HG03066 (cell line): ENCODE measurements around the gene NCOA7.
A peak's percentile ranks its signal among the peaks of the same experiment; 100 is the strongest.
"Not testable (repeated sequence)": the region's sequence is repeated elsewhere in the genome, so short reads cannot be mapped to it uniquely, and the experiment has no call there.

Experiments used
- ATAC-seq: cut with Tn5 transposase; IDR thresholded peaks from one replicate; pipeline ENCODE4 v1.9.1; 2021; ENCODE audit warnings: low read depth; ENCODE audit not compliant: unreplicated experiment

Gene NCOA7

DNA sequence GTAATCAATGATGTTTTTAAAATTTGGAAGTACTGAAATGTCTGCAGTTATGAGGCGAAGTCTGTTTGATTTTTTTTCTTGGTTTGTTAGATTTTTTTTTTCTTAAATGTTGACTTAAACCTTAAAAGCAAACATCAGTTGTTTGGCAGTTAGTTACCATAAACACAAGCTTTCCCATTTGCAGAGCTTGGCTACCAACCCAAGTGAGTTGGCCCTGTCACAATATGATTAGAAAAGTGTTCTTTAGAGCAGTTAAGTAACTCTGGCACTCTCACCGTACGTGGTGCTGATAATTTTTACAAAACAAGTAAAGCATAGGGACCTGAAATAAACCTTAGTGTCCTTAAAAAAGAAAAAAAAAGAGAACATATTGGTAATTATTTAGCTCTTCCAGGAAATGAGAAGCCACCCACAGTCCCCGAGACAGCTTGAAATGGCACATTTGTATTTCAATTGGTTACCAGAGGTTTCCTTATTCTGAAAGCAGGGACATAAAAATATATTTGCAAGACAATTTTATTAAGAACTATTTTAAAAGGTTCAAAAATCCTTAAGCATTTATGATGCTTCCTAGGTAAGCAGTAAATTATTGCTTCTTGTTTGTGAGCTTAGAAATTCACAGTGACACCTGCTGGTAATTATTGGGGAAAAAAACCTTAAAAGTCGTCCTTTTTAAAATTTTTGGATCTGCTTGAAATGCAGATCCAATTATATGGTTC lies 37.4 kb upstream of the NCOA7 start:
- no peak for ATAC-seq

DNA sequence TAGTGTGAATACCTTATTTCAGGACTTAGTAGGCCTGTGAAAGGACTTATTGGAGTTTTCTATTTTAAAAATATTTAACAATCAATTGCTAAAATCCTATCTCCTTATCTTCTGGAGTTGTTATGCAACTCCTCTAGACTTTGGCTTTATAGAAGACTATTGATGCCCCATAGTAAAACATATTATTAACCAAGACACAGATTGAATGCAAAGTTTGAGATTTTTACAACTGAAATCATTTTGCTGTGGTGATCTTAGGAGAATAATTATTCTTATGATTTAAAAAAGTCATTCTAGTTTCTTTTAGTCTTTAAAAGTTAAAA lies 36.9 kb upstream of the NCOA7 start:
- no peak for ATAC-seq

- ATAC-seq = no peak
Measured at GRCh38 chr6:125754566-125754965, 36.2 kb upstream of the NCOA7 start.

DNA sequence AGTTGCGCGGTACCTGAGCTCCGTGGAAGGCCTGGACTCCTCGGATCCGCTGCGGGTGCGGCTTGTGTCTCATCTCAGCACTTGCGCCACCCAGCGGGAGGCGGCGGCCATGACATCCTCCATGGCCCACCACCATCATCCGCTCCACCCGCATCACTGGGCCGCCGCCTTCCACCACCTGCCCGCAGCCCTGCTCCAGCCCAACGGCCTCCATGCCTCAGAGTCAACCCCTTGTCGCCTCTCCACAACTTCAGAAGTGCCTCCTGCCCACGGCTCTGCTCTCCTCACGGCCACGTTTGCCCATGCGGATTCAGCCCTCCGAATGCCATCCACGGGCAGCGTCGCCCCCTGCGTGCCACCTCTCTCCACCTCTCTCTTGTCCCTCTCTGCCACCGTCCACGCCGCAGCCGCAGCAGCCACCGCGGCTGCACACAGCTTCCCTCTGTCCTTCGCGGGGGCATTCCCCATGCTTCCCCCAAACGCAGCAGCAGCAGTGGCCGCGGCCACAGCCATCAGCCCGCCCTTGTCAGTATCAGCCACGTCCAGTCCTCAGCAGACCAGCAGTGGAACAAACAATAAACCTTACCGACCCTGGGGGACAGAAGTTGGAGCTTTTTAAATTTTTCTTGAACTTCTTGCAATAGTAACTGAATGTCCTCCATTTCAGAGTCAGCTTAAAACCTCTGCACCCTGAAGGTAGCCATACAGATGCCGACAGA lies 31.4 kb upstream of the NCOA7 start:
- no peak for ATAC-seq

- no peak for ATAC-seq
Measured at GRCh38 chr6:125759959-125760457, 30.8 kb upstream of the NCOA7 start.

GRCh38 chr6:125764121-125764671 lies 26.6 kb upstream of the NCOA7 start:
- no peak for ATAC-seq

DNA sequence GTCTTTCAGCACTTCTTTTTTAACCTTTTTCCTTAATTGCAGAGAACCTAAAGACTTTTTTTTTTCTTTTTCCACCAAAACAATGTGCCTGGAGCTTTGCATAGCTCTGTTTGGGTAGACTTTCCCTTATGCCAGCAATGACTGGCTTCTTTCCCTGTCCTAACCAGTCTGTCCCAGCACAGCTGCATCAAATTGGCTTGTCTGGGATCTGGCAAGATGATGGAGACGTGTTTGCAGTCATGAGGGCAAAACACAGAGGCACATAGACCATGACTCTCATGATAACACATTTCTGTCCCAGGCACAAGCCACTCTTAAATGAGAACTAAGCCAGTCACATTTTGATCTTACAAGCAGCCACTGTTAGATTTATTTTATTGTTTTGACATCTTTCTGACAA lies 24.8 kb upstream of the NCOA7 start:
- no peak for ATAC-seq

DNA sequence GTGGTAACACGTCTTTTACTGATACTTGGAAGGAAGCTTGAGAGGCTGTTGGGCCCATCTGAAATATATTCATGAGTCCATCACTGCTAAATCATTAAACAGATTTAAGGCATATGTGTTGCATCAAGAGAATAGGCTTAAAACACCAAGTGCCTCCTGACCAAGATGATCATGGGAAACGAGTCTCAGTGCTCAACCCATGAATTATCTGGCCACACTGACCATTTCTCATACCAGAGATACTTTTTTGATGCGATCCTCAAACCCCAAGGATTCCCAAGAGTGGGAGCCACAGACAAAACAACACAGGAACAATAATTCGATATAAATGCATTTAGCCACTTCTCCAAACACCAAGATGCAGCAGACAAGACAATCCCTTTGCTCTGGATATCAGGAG lies 24.1 kb upstream of the NCOA7 start:
- no peak for ATAC-seq

- ATAC-seq = no peak
Measured at GRCh38 chr6:125769147-125769783, 21.5 kb upstream of the NCOA7 start.

DNA sequence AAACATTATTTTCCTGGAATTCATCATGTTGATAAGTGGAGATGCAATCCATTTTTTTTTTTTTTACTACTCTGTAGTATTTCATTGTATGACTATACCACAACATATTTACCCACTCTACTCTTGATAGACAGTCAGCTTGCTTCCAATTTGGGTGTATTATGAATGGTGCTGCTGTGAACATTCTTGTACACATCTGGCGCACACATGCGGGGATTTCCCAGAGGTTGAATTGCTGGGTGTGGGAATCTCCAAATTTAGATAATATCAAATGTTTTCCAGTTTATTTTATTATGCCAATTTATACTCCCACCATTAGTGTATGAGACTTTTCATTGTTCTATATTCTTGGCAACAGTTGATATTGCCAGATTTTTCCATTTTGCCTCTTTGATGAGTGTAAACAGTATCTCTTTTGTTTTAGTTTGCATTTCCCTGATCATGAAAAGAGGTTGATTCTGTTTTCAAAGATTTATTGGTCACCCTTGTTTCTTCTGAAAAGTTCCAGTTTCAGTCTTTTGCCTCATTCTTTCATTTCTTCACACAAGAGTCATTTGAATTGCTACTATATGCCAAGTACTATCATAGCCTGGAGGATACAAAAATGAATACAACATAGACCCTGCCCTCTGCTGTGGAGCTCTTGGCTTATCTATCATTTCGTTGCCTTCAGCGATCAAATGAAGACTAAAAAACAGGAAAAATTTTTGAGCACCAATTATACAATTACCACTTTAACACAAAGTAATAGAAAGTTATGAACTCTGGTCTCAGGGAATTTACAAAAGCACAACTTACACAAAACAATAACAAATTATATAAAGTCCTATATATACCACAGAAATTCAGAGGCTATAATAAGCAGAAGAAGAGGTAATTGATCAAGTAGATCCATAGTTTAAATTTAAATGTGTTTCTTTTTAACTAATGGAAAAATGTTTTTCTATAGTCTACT lies 17.1 kb upstream of the NCOA7 start:
- no peak for ATAC-seq

GRCh38 chr6:125776107-125776826 lies 14.5 kb upstream of the NCOA7 start:
- ATAC-seq = not testable (repeated sequence)

- ATAC-seq = peak; percentile 78
Measured at GRCh38 chr6:125779924-125780539, 10.7 kb upstream of the NCOA7 start.

GRCh38 chr6:125780540-125781313 lies 10.0 kb upstream of the NCOA7 start:
- ATAC-seq = peak; percentile 71

GRCh38 chr6:125781314-125781868 lies 9.4 kb upstream of the NCOA7 start:
- ATAC-seq = peak; percentile 39

- no peak for ATAC-seq
Measured at GRCh38 chr6:125784365-125784764, 6.4 kb upstream of the NCOA7 start.

DNA sequence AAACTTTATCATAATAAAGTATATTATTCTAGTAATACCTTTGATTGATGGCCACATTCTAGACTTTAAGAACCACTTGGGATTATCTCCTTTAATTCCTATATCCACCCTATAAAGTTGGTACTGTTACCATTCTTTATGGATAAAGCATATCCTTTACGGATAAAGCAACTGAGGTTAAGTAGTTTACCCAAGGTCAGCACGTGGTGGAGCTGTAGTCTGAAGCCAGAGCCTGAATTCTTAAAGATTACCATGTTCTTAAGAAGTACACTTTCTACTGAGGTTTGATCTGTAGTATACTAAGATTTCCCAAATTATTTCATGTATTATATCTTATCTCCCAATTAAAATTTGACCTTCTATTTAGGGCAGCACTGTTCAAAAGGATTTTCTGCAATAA lies 3.0 kb upstream of the NCOA7 start:
- no peak for ATAC-seq

DNA sequence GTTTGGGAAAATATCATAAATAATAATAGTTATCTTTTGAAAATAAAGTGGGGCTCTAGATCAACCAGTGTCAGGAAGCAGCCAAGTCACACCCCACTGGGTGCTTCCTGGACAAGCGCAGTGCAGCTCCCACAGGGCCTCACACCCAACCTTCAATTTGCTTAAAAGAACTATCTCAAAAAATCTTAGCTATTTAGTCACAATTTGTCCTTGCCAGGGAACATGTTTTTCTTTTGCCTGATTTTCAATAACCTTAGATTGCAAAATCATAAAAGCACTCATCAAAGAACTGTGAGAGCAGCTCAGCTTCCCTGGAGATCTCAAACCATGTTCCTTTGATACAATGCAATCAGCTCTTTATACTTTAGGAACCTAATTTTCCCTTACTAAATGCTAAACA lies 1.6 kb upstream of the NCOA7 start:
- no peak for ATAC-seq
